ENCODE data around the gene ZFYVE19. TPM values are rescaled to one million over a fixed set of nuclear protein-coding genes. Genes with fewer than 3 reads are reported as not detected.
A peak's percentile ranks its signal among the peaks of the same experiment; 100 is the strongest.

The ZFYVE19 gene
- total and polyA plus RNA-seq, 8 donors: 7.4 to 27.3 (median 9.3) TPM

GRCh38 chr15:40772014-40772413 is 34.9 kb upstream of the ZFYVE19 start:
- Histone ChIP-seq H3K4me3 (no peak overlapping the region), H3K27me3 (no peaks in the 10 kb centered on the region), H3K4me1 (no peaks in the 10 kb centered on the region), H3K27ac (no peak overlapping the region), H3K9me3 (no peaks in the 10 kb centered on the region), H3K36me3 (peaks cover 0 to 32% (median 18%) of the 10 kb centered on the region in 3 donors)
- 90 to 91% methylated on average over 12 to 13 of the region's 13 CpGs for WGBS, 2 donors
- FAIRE-seq (no peak), ATAC-seq (no peak), DNase-seq (peak in 1 of 6 donors; percentile 39)
- intact Hi-C loops (cut with DNase I): no loop called here
- TF ChIP-seq CTCF (IDR thresholded peaks at IDR 0.05): no peak

- ATAC-seq (no peak), FAIRE-seq (no peak), DNase-seq (peak in 1 of 6 donors; percentile 35)
- Histone ChIP-seq H3K4me1 (no peaks in the 10 kb centered on the region), H3K4me3 (no peak overlapping the region), H3K36me3 (peaks cover 0 to 38% (median 18%) of the 10 kb centered on the region in 3 donors), H3K27me3 (no peaks in the 10 kb centered on the region), H3K27ac (no peak overlapping the region), H3K9me3 (no peaks in the 10 kb centered on the region)
- intact Hi-C loops (cut with DNase I): no loop called here
- 88 to 94% methylated on average over 8 of the region's 8 CpGs for WGBS, 2 donors
- TF ChIP-seq CTCF (IDR thresholded peaks at IDR 0.05): no peak
Observed at GRCh38 chr15:40773496-40773895, 33.4 kb upstream of the ZFYVE19 start.

- Histone ChIP-seq H3K4me1 (no peaks in the 10 kb centered on the region), H3K27ac (no peak overlapping the region), H3K27me3 (no peaks in the 10 kb centered on the region), H3K9me3 (no peaks in the 10 kb centered on the region), H3K36me3 (peaks cover 0 to 42% (median 18%) of the 10 kb centered on the region in 3 donors), H3K4me3 (no peak overlapping the region)
- TF ChIP-seq CTCF (IDR thresholded peaks at IDR 0.05): no peak
- no peak for ATAC-seq
- intact Hi-C loops (cut with DNase I): no loop called here
- peak in 1 of 6 donors; percentile 23 for DNase-seq
- no peak for FAIRE-seq
- WGBS, 2 donors: 92 to 93% methylated on average over 6 of the region's 6 CpGs
Observed at GRCh38 chr15:40773902-40774301, 33.0 kb upstream of the ZFYVE19 start.

- peak in 1 of 6 donors; percentile 29 for DNase-seq
- peaks cover 0 to 43% (median 18%) of the 10 kb centered on the region in 3 donors for H3K36me3 ChIP-seq
- no peaks in the 10 kb centered on the region for H3K27me3 ChIP-seq
- no peaks in the 10 kb centered on the region for H3K4me1 ChIP-seq
- H3K4me3 ChIP-seq: no peak overlapping the region
- no peak for ATAC-seq
- WGBS, 2 donors: 89 to 94% methylated on average over 10 of the region's 10 CpGs
- no peaks in the 10 kb centered on the region for H3K9me3 ChIP-seq
- no peak overlapping the region for H3K27ac ChIP-seq
- no peak for FAIRE-seq
- intact Hi-C loops (cut with DNase I): no loop called here
- no peak for TF ChIP-seq CTCF (IDR thresholded peaks at IDR 0.05)
Observed at GRCh38 chr15:40775007-40775406, 31.9 kb upstream of the ZFYVE19 start.

GRCh38 chr15:40775740-40776536 is 31.0 kb upstream of the ZFYVE19 start:
- FAIRE-seq (no peak), DNase-seq (peak in 1 of 6 donors; percentile 42), ATAC-seq (no peak)
- Histone ChIP-seq H3K27me3 (no peaks in the 10 kb centered on the region), H3K27ac (peak overlapping the region in 1 of 4 donors; percentile 39), H3K9me3 (no peaks in the 10 kb centered on the region), H3K36me3 (peaks cover 0 to 43% (median 18%) of the 10 kb centered on the region in 3 donors), H3K4me3 (no peak overlapping the region), H3K4me1 (no peaks in the 10 kb centered on the region)
- WGBS, 2 donors: 91 to 93% methylated on average over 14 of the region's 14 CpGs
- intact Hi-C loops (cut with DNase I): no loop called here
- no peak for TF ChIP-seq CTCF (IDR thresholded peaks at IDR 0.05)
